NCI-H2081 treated with DMSO at 0.1 percent for 48 hours (cell line): ENCODE measurements around the gene MYMK.

Experiments used
- DNase-seq: peaks from one replicate; lab custom pipeline; 2025; lab: John Stamatoyannopoulos, UW

MYMK gene

DNA sequence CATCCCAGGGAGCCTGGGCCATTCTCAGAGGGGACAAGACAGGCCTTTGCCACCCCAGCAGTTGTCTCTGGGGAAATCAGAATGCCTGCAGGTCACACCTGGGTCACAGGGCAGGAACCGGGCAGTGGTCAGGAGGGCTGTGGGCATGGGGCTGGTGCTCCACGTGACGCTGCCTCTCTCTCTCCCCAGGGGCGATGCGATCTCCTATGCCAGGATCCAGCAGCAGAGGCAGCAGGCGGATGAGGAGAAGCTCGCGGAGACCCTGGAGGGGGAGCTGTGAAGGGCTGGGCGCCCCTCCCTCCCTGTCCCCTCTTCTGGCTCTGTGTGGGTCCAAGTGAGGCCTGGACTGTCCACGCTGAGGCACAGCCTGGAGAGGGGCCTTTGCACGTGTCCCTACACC lies 56.4 kb downstream of the MYMK start:
- no peak for DNase-seq

DNA sequence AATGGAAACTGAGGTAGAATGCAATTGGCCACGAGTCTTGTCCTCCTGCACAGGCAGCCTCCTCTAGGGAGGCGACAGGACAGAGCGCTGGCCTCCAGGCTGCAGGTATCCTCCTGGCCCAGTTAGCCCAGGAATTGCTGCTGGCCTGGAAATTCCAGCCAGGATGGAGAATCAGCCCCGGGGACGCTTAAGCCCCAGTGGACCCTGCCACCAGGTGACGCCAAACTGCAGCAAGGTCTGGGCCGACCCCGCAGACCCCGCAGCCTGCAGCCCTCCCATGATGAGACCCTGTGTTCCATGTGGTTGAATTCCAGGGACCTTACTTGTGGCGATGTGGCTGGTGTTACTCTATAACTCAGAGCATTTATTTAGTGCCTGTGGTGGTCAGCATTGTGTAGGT lies 57.7 kb downstream of the MYMK start:
- DNase-seq = no peak

DNA sequence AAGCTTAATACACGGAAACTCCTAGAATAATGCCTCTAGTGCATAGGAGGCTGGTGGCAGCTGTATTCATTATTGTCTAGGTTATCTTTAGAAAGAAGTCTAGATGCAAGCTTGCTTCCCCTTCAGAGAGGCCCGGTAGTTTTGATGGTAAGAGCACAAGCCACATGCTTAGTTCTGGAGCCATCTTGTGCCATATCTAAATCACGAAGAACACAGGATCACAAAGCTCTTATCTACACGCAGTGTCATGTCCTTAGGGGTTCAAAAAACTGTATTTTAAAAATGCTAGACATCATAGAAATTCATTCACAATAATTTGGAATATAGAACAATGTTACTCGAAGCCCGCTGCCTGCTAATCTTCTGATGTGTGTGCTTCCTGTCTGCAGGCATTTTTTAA lies 58.8 kb downstream of the MYMK start:
- DNase-seq = no peak

DNA sequence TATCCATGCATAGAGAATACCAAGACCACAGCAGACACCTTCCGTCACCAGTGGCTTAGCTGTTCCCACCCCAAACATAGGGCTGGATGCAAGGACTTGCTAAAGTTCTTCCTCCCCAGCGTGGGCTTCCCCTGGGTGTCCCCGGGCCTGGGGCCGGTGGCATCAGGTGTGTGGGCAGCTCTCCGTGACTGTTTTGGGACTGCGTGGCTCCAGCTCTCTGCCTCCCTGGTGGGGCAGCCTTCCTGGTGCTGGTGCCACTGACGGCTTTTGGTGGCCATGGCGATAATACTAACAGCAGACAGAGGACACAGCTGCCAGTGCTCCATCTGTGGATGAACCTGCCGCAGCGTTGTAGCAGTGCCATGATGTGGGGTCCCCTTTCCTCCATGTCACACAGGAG lies 60.1 kb downstream of the MYMK start:
- DNase-seq = no peak
